HG02798 (cell line): ENCODE measurements around the gene CCNL2.
"Not testable (repeated sequence)": the region's sequence is repeated elsewhere in the genome, so short reads cannot be mapped to it uniquely, and the experiment has no call there.

Source experiments
- ATAC-seq: cut with Tn5 transposase; IDR thresholded peaks from one replicate; pipeline ENCODE4 v1.9.1; 2021; ENCODE audit warnings: mild to moderate bottlenecking; ENCODE audit not compliant: unreplicated experiment, poor library complexity

Gene CCNL2

GRCh38 chr1:1402072-1402900, 3.2 kb upstream of the CCNL2 start:
- ATAC-seq: no peak

DNA sequence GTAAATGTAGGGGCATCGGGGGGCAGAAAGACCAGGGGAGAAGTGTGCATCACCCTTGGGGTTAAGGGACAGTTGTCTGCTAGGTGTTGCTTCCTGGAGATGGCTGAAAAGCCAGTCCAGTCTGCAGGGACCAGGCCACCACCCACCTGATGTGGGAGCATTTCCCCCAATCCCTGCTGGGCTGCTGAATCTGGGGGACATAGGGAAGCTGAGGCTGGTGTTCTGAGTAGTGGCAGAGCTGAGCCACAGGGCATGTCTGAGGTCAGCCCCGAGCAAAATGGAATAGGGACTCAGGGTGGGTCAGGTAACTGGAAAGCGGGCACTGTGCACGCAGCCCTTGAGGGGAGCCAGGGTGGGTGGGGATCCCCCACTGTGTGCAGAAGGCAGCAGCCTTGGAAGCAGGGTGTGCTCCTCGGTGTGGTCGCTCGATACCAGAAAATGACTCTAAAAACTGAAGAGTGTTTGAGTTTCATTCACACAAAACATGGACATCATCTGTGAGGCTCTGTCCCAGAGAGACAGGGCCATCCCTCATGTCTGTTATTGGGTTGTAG, 2.4 kb upstream of the CCNL2 start:
- ATAC-seq: no peak

GRCh38 chr1:1400576-1401456, 1.7 kb upstream of the CCNL2 start:
- ATAC-seq: no peak

GRCh38 chr1:1399872-1400575, 889 bp upstream of the CCNL2 start:
- no peak for ATAC-seq

DNA sequence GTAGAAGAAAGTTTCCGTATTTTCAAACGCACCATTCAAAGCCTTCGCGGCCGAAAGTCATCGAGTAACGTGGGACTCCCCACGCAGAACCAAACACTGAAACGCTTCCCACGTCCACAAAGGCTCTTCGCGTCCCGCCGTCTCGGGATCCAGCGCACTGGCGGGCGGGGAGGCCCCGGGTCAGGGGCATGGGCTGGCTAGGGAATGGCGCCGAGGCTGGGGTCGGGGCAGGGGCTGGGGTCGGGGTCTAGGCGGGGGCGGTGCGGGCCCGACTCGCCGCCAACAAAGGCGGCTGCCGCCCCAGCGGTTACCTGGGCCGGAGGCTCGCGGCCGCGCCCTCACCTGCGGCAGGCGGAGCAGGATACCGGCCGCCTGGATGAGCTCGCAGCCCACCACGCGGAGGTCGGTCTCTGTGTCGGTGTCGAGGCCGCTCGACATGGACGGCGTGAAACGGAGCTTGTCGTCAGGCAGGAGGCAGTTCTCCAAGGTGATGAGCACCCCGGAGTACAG, 403 bp downstream of the CCNL2 start:
- ATAC-seq: peak; percentile 12

GRCh38 chr1:1397839-1398523, 1.2 kb downstream of the CCNL2 start:
- no peak for ATAC-seq

GRCh38 chr1:1395166-1395565, 4.0 kb downstream of the CCNL2 start:
- ATAC-seq: no peak

DNA sequence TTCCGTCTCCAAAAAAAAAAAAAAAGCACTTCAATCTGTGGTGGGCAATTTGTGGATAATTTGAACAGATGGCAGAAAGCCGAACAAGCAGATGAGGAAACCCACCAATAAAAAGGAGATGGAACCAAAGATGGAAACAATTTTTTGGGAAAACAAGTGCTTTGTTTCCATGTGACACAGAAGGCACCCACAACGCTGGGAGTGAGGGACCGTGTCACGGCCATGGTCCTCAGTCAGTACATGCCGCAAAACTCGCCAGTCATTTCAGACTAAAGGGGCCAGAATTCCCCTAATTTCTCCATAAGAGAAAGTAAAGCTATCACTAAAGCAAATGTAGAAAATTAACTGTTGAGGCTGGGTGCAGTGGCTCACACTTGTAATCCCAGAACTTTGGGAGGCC, 5.0 kb downstream of the CCNL2 start:
- no peak for ATAC-seq

- no peak for ATAC-seq
These were observed 5.7 kb downstream of the CCNL2 start for GRCh38 chr1:1393428-1393827.

- ATAC-seq: no peak
These were observed 6.1 kb downstream of the CCNL2 start for GRCh38 chr1:1393014-1393413.

DNA sequence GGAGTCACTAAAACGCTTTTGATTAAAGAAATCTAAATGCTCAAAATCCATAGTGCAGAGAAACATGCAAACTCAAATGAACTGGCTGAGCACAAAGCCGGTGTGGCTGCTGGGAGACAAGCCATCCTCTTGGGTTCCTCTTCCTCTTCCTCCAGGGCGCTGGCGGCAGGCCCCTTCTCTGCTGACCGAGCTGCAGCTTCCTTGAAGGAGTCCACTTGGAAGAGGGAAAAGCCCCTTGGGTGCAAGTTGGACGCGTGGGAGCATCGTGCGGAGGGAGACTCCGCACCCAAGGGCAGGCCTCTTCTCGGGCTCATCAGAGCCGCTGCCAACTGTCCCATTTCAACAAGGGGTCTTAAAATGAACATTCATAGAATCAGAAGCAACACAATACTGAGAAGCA, 7.9 kb downstream of the CCNL2 start:
- ATAC-seq: no peak

DNA sequence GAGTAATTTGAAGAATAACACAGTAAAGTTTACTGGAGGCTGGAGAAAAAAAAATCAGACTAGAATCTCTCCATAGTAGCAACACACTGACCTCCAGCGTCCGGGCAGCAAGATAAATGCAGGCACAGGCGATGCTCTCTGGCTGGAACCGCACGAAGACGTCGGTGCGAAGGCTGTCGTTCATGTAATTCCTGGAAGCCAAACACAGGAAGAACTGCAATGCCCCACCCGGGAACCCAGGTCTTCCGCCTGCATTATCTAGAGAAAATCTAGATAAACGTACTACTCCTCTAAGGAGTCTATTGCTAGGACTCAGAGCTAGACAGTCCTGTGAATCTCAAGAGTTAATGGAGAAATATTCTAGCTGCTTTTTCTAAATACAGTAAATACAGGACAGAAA, 8.5 kb downstream of the CCNL2 start:
- ATAC-seq: no peak

DNA sequence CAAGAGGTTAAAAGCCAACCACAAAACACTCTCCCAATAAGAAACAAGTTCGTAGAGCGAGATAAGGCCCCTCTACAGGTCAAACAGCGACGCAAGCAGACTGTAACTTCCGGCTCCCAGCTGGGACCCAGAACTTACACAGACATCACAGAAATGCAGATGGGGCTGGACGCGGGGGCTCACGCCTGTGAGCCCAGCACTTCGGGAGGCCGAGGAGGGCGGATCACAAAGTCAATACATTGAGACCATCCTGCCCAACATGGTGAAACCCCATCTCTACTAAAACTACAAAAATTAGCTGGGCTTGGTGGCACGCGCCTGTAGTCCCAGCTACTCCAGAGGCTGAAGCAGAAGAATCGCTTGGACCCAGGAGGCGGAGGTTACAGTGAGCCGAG, 11.1 kb downstream of the CCNL2 start:
- no peak for ATAC-seq

GRCh38 chr1:1387098-1388077, 11.7 kb downstream of the CCNL2 start:
- no peak for ATAC-seq

GRCh38 chr1:1385931-1386330, 13.2 kb downstream of the CCNL2 start:
- no peak for ATAC-seq

DNA sequence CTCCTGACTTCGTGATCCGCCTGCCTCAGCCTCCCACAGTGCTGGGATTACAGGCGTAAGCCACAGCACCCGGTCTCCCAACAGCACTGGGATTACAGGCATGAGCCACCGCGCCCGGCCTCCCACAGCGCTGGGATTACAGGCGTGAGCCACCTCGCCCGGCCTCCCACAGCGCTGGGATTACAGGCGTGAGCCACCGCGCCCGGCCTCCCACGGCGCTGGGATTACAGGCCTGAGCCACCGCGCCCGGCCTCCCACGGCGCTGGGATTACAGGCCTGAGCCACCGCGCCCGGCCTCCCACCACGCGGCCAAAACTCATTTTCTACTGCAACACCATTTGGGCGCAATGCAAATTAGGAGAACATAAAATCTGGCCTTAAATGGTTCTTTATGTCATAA, 13.8 kb downstream of the CCNL2 start:
- not testable (repeated sequence) for ATAC-seq

GRCh38 chr1:1381294-1381693, 17.8 kb downstream of the CCNL2 start:
- no peak for ATAC-seq

- ATAC-seq: no peak
These were observed 18.3 kb downstream of the CCNL2 start for GRCh38 chr1:1380860-1381259.
